CMK (cell line): ENCODE measurements around the gene PIK3CD.
"Not testable (repeated sequence)": the region's sequence is repeated elsewhere in the genome, so short reads cannot be mapped to it uniquely, and the experiment has no call there.

ENCODE experiments used
- DNase-seq: peaks from one replicate; pipeline ENCODE4 v3.0.0-alpha.2; 2010; ENCODE audit warnings: low read depth

PIK3CD gene

DNA sequence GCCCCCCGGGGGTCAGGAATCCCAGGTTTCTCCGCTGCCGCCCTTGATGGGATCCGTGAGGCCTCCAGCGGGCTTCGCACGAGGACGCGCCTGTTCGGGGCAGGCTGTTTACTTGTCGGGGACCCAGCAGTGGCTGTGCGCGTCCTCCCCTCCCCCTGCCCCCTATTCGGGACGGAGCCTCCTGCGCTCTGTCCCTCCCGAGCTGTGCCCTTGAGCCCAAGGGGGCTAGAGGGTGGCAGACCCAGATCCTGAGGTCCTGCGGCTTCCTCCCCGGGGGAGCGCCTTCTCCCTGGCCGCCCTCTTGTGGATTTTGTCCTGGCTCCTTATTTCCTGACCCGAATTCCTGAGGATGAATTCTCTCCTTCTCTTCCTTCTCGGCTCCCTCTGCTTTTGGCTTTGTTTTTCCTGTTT, 38.4 kb downstream of the PIK3CD start:
- DNase-seq: no peak

DNA sequence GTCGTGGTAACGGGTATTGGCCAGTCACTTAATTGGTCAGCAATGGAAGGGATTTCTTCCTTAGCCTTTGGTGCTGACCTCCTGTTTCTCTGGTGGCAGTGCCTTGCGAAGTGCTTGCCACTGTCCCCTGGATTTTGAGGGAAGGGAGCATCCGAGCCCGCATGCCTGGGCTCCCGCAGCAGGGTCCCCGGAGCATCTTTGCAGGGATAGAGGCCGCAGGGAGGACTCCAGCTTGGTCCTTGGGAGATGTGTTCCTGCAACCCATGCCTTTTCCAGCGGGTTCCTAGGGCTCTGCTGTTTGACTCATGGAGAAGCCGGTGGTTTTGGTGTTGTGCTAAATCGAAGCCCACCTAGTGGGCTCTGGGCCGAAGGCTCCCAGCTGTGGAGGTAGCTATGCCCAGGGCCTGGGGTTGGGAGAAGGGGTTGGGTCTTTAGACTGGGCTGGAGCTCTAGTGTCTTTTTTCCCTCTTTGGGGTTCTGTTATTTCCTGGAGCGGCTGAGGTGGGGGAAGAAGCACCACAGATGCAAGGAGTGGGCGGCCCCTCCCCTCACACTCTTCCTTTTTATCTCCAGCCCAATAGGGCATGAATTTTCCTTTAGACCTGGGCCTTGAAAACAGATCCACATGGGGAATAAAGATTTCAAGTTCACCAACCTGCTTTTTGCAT, 39.0 kb downstream of the PIK3CD start:
- no peak for DNase-seq

DNA sequence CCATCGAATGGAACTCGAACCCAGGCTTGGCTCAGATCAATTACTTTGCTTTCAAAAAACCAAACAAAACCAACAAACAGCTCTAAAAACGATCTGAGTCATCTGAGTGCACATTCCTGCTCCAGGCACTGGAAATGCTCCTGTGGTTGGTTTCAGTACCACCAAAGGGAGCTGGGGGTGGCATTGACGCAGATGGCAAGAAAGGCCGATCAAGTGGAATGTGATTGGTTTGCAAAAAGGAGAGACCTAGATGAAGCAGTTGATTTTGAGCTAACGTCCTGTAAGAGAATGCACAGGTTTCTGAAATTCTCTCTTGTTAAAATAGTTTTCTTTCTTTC, 39.5 kb downstream of the PIK3CD start:
- no peak for DNase-seq

DNA sequence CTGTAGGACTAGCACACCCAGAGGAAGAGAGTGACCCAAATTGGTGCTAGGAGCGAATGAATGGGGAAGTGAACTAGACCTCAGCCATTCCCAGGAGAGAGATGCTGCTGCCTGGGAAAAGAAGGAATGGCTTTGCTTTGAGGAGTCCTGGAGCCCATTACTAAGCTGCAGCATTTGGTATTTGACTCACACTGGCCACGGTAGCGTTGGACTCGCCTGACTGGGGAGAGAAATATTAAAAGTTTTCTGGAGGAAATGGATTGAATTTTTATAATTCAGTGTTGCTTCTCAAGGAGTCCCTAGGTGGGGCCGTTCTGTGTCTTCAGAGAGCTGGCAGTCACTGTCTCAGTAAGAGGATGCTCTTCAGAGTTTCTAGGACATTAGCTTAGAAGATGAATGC, 40.2 kb downstream of the PIK3CD start:
- no peak for DNase-seq

DNA sequence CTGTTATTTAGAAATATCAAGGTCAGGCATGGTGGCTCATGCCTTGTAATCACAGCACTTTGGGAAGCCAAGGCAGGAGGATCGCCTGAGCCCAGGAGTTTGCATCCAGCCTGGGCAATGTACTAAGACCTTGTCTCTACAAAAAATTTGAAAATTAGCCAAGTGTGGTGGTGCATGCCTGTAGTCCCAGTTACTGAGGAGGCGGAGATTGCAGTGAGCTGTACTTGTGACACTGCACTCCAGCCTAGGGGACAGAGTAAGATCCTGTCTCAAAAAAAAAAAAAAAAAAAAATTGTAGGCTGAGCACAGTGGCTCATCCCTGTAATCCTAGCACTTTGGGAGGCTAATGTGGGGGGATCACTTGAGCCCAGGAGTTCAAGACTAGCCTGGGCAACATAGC, 45.3 kb downstream of the PIK3CD start:
- no peak for DNase-seq

DNA sequence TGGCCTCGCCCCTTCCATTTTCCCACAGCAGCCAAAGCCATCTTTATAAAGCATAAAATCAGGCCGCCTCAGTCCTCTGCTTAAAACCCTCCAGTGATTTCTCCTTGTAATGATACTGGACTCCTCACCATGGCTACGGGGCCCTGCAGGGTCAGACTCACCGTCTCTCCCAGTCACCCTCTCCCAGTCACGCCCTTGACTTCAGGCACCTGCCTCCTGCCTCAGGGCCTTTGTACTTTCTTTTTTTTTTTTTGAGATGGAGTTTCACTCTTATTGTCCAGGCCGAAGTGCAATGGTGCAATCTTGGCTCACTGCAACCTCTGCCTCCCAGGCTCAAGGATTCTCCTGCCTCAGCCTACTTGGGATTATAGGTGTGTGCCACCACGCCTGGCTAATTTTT, 47.8 kb downstream of the PIK3CD start:
- no peak for DNase-seq

DNA sequence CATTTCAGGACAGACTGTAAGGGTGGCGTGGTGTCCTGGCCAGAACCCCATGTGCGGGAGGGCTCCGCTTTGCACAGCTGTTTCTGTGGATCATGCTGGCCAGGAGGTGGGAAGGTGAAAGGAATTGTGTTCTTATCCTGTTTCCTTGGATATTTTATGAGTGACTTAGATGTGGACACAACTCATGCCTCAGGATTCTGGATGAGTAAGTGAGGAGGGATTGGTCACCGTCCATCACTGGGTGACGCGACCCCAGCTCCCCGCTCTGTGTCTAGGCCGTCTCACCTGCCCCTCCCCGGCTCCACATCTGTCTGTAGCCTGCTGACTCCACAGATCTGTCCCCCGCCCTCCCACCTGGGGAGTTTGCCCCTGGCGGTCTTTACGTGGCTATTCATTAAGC, 48.8 kb downstream of the PIK3CD start:
- DNase-seq: no peak

DNA sequence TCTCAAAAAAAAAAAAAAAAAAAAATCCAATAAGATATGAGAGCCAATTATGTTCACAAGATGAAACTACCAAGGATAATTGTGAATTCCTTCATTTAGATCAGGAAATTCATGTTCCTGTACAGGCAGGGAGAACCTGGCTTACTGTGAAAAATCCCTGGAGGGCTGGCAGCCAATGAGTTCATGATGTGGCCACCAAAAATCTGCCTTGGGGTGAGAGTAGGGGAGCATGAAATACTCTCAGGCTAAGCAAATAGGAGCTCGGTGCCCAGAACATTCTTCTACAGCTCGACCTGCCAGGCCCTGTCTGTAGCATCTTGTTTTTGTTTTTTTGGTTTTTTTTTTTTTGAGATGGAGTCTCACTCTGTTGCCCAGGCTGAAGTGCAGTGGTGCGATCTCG, 50.1 kb downstream of the PIK3CD start:
- DNase-seq: no peak

DNA sequence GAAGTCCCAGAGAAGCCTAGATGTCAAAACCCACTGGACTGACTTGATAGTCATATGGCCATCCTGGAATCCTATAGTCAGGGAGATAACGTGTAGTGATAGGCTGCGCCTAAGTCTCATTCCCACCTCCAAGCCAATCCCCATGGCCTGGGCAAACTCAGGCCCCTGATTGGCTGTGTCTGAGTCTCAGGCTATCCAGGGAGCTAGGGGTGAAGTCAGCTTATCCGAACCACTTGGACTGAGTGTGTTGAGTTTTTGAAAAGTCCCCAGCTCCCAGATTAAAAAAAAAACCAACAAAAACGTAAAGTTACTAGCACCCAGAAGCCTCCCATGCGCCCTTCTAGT, 51.6 kb downstream of the PIK3CD start:
- DNase-seq: no peak

DNA sequence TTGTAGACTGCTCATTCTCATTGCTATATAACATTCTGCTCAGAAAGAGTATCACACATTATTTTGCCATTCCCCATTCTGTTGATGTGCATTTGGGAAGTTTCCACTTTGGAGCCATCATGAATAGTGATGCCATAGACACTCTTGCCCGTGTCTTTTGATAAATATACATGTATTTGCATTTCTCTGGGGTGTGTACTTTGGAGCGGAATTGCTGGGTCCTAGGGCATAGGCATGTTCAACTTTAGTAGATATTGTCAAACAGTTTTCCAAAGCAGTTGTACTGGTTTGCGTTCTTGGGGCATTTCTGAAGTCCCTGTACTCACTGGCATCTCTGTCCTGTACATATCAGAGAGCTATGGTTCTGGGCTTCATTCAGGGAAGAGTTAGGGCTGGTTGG, 52.1 kb downstream of the PIK3CD start:
- DNase-seq: no peak

DNA sequence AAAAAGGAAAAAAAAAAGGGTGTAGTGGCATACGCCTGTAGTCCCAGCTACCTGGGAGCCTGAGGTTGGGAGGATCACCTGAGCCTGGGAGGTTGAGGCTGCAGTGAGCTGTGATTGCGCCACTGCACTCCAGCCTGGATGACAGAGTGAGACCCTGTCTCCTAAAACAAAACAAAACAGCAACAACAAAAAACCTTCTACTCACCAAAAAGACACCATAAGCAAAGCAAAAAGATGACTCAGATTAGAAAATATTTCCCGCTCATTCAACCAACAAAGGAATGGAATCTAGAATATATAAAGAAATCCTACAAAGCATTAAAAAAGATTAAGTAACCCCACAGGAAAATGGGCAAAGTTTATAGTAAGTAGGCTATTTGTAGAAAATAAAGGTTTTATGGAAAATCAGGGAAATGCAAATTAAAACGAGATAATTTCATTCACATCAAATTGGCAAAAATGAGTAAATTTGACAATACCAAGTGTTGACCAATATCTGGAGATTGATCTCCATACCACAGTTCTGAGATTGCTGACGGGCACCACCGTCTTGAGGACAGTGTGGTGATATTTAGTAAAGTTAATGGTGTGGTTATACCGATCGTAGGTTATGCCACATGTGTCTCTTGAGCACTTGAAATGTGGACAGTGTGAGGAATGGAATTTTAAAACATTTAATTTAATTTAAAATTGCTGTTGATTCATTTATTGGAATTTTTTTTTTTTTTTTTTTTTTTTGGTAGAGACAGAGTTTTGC, 54.0 kb downstream of the PIK3CD start:
- DNase-seq: no peak

DNA sequence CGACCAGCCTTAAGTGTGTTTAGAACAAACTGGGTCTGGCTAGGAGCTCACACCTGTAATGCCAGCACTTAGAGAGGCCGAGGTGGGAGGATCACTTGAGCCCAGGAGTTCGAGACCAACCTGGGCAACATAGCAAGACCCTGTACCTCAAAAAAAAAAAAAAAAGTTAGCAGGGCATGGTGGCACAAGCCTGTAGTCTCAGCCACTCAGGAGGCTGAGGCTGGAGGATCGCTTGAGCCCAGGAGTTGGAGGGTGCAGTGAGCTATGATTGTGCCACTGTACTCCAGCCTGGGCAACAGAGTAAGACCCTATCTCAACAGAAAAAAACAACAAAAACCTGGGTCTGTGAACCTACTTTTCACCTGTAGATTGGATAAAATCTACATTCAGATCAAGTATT, 54.6 kb downstream of the PIK3CD start:
- DNase-seq: no peak

DNA sequence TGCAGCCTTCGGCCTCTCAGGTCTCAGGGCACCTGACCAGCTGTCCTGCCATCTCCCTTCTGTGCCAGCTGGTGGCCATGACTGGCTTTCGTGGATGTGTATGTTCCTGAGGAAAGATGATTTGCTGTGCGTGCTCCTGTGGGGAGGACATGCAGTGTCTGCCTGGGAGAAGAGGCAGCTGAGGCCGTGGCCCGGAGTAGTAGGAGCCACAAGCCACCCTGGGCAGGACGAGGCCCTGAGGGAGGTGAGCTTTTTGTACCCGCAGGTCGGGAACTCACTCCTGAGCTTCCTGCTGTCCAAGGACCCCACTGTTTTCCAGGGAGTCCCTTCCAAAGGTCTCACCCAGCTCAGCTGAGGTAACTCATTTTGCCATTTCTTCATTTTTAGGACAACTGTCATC, 58.5 kb downstream of the PIK3CD start:
- DNase-seq: no peak

DNA sequence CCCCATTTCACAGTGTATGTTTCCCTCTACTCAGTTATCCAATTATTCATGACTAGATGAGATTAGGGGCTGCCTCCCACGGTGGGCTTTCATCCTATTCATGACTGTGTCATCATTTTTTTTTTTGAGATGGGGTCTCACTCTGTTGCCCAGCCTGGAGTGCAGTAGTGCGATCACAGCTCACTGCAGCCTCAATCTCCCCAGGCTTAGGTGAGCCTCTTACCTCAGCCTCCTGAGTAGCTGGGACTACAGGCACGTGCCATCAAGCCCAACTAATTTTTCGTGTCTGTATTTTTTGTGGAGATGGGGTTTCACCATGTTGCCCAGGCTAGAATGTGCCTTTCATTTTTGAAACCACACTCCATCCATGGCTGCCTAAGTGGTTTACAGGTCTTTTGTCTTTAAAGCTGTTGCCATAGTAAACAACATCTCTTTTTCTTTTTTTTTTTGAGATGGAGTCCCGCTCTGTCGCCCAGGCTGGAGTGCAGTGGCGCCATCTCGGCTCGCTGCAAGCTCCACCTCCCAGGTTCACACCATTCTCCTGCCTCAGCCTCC, 60.0 kb downstream of the PIK3CD start:
- no peak for DNase-seq

DNA sequence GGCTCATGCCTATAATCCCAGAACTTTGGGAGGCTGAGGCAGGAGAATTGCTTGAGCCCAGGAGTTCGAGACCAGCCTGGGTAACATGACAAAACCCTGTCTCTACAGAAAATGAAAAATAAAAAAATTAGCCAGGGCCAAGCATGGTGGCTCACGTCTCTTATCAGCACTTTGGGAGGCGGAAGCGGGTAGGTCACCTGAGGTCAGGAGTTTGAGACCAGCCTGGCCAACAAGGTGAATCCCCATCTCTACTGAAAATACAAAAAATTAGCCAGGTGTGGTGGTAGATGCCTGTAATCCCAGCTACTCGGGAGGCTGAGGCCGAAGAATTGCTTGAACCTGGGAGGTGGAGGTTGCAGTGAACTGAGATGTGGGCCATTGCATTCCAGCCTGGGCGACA, 61.2 kb downstream of the PIK3CD start:
- DNase-seq: not testable (repeated sequence)

DNA sequence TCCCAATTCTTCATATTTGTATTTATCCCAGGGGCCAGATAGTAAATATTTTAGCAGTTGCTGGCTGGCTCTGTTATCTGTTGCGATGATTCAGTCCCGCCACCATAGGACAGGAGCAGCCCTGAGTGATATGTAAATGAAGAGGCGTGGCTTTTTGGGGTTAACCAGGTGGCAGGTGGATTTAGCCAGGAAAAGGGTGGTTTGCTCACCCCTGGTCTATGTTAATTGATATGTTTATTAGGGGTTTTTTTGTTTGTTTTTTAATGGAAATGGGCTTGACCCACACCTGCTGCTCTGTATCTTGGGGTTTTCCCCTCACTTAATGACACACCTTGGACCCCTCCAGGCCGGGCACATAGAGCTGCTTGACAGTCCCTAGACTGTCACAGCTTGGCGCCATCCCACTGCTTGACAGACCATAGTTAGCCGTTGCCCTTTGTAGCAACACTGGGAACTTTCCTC, 62.8 kb downstream of the PIK3CD start:
- no peak for DNase-seq

DNA sequence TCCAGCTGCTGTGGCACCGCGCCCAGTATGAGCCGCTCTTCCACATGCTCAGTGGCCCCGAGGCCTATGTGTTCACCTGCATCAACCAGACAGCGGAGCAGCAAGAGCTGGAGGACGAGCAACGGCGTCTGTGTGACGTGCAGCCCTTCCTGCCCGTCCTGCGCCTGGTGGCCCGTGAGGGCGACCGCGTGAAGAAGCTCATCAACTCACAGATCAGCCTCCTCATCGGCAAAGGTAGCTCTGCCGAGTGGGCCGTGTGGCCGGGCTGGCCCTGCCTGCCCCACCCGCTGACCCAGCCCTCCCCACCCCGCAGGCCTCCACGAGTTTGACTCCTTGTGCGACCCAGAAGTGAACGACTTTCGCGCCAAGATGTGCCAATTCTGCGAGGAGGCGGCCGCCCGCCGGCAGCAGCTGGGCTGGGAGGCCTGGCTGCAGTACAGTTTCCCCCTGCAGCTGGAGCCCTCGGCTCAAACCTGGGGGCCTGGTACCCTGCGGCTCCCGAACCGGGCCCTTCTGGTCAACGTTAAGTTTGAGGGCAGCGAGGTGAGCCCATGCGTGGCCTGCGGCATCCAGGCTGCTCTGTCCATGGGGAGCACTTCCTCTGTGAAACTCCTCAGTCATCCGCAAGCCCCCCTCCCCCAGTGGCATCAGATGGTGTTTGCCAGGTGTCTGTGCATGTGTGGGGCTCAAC, 64.2 kb downstream of the PIK3CD start:
- no peak for DNase-seq

DNA sequence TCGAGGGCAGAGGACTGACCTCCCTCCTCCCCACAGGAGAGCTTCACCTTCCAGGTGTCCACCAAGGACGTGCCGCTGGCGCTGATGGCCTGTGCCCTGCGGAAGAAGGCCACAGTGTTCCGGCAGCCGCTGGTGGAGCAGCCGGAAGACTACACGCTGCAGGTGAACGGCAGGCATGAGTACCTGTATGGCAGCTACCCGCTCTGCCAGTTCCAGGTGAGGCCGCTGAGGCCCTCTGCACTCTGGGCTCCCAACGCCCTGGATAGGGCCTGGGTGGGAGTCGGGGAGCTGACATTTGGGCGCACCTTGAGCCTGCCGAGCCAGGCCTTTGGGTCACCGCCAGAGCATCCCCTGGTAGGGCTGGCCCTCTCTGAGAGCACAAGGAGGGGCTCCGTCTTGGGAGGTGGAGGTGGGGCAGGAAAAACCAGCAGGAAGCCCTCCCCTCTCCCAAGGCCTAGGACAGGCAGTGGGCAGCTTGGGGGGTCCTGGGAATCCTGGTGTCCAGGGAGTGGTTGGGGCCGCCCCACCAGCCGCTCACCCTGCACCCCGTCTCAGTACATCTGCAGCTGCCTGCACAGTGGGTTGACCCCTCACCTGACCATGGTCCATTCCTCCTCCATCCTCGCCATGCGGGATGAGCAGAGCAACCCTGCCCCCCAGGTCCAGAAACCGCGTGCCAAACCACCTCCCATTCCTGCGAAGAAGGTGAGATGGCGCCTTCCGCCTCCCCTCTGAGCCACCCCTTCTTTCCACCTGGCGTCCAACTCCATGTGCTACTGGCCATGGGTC, 65.1 kb downstream of the PIK3CD start:
- DNase-seq: no peak

DNA sequence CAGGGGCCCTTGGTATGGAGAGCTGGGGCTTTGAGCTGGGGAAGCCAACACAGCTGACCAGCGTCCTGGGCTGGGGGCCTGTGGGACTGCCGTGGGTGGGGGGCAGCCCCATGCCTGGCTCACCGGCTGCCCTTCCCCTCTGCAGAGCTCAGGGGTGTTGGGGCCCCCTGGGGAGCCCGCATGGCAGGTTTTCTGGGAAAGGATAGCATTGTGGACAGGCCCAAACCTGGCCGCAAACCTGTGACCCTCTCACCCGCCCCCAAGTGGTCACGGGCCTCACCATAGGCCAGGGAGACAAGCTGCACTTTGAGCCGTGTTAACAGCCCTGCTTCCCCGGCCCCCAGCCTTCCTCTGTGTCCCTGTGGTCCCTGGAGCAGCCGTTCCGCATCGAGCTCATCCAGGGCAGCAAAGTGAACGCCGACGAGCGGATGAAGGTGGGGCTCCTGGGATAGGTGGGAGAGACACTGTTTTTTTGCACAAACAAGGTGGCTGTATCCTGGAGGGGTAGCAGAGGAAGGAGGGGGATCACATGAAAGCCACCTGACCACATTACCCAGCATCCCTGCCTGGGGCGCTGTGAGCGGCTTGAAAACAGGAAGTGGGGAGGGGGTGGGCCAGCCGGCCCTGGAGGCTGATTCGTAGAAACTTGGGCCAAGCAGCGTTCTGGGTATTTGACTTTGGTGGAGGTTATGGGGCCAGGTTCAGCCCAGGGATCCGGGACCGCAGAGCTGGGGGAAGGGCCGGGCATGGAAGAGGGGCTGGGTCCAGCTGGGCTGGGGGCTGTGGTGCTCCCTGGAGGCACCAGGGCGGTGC, 65.9 kb downstream of the PIK3CD start:
- DNase-seq: peak; percentile 100

DNA sequence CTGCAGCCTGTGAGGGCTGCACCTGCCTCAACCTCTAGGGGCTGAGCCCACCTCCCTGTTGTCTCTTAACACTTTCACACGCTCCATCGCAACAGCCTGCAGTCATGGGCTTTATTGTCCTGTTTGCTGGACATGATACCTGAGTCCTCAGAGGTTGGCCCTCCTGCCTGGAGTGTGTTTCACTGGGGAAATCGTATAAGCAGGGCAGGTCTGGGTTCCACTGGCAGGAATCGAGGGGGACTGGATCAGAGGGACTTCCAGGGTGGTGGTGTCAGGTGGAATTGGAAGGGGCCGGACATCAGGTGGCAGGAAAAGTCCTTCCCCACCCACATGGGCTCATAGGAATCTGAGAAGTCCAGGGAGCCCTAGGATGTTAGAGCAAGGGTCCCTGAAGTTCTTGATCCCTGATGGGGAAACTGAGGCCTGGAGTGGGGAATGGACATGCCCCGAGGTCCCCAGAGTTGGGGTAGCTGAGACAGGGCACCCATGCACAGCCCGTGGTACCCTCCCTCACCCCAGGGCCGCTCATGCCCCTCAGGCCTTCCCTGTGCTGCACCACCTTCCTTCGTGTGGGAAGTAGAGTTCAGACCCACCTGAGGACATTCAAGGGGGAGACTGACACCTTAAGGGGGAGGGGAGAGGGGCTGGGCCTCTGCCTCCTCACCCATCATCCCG, 66.6 kb downstream of the PIK3CD start:
- DNase-seq: no peak
